ENCODE results near the gene ATP13A4.
"Not testable (repeated sequence)": the region's sequence is repeated elsewhere in the genome, so short reads cannot be mapped to it uniquely, and the experiment has no call there.

Gene ATP13A4

DNA sequence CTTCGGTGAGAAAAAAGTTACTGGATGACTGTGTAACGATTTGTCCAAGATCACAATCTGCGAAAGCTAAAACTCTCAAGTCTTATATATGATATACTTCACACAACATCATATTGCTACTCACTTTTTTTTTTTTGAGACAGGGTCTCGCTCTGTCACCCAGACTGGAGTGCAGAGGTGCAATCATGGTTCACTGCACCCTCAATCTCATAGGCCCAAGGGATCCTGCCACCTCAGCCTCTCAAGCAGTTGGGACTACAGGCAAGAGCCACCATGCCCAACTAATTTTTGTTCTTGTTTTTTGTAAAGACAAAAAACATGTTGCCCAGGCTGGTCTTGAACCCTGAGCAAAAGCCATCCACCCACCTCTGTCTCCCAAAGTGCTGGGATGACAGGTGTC lies 5.4 kb upstream of the ATP13A4 start:
- FAIRE-seq, result no peak

DNA sequence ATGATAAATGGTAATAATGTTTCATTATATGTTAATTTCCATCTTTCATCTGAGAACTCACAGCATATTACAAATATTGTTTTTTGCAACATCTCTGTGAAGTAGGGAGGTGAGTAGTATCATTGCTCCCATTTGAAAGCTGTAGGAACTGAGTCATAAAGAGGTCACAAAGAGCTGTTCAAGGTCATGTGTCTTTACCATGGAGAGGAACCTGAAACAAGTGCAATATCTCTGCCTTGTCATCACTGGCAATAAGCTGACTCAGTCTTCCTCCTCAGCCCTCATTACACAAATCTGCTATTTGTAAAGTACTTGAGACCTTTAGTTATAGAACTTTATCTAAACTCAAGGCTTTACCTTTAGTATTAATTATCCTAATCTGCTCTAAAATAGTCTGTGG lies 4.4 kb upstream of the ATP13A4 start:
- no peak for FAIRE-seq

DNA sequence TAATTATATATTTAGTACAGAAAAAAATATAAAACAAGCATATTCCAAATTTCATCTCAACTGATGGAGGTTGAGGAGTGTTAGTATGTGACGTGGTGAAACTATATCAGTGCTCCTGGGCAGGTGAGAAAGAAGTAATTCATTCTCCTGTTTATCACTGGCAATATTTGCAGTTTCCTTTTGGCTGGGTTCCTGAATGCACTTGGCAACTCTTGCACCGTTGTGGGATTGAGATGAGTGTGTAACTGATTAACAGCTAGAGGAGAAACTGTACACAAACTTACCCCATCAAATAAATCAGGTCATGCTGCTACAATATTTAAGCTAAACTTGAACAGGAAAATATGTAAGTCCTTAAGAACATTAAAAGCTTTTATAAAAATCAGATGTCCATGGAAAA lies 2.1 kb upstream of the ATP13A4 start:
- no peak for FAIRE-seq

DNA sequence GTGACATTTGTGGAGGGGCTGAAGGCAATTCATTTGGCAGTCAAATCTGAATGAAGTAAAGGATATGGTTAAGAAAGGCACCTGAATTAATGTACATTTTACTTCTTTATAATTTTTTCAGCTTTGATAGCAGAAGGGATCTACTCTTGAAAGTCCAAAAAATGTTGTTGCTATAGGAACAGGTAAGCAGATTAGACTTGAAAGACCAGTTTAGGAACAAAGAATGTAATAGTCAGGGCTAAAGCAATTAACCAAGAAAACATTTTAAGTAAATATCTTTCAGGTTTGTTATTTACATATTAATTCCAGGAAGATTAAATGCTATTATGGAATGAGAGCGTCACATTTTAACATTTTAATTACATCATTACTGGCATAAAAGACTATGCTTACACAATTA lies 1.1 kb downstream of the ATP13A4 start:
- no peak for FAIRE-seq

DNA sequence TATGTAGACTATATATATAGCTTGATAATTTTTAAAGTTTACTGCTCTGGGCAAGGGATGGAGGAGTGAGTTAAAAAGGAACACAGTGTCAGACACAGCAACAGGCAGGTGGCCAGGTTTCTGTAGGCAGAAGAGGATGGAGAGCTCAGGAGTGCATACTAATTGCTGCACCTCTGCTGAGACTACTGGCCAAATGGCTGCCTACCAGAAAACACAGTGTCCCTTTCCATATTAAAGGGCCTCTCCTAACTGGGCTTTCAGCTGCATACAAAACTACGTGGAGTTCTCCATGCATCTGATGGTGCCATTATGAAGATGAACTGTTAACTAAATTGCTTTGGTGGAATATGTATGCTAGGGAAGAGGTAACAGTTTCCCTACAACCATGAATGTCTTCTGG lies 1.8 kb downstream of the ATP13A4 start:
- no peak for FAIRE-seq

DNA sequence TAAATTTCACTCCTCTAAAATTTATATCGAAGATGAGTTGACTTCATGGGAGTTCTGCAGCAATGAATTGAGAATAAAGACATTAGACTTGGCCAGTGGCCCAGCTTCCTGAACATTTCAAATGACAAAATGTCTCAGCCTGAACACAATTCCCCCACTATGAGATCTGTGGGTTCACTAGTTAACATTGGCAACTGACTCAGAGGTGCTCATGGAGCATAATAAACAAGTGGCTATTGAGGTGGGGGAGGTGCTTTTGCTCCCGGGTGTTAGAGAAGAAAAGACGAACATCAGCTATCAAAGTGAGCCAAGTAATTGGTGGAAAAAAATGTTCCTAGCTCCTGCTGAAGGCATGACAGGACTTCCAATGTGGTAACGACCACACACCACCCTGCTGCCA lies 6.3 kb downstream of the ATP13A4 start:
- no peak for FAIRE-seq

DNA sequence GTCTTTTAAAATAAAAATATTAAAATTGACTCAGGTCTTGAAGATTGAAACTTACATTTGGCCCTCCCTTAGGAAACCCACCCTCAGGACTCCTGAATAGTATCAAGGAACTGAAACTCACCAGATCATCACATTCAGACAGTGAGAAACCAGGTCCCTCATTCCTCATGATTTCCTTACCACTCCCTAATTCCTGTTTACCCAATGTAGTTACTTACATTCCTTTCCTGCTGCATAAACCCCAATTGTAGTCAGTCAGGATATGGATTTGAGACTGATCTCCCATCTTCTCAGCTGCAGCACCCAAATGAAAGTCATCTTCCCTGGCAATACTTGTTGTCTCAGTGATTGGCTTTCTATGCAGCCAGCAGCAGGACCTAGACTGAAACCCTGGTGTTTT lies 8.6 kb downstream of the ATP13A4 start:
- FAIRE-seq, result no peak

DNA sequence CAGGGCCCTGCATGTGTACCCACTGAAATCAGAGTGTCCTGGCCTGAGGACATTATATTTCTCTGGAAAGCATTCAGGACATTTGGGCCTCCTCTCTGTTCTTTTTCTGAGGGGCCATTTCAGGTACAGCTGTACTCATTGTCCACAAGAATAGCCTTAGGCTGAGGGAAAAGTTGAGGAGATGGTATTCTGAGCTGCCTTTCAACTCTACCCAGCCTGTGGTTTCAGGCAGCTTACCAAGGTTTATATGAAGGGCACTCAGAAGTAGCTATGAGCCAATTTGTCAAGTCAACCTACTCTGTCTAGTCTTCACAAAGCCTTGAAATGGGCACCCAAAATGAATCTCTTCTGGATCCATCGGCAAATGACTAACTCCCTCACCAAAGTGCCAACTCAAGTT lies 9.4 kb downstream of the ATP13A4 start:
- FAIRE-seq, result no peak

DNA sequence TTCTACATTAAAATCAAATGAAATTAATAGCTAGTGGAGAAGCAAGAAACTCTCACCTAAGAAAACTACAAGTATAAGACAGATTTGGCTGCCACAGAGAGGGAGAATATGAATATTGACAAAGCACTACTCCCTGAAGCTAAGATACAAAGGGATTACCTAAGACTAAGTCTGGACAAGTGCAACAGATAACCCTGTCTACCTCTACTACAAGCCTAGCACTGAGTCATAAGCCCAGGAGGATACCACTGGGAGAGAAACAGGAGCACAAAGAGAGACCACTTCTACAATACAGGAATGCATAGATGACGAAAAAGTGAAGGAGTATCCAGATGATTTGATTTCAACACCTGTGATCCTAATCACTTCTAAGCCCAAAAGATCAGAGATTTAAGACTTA lies 10.4 kb downstream of the ATP13A4 start:
- no peak for FAIRE-seq

DNA sequence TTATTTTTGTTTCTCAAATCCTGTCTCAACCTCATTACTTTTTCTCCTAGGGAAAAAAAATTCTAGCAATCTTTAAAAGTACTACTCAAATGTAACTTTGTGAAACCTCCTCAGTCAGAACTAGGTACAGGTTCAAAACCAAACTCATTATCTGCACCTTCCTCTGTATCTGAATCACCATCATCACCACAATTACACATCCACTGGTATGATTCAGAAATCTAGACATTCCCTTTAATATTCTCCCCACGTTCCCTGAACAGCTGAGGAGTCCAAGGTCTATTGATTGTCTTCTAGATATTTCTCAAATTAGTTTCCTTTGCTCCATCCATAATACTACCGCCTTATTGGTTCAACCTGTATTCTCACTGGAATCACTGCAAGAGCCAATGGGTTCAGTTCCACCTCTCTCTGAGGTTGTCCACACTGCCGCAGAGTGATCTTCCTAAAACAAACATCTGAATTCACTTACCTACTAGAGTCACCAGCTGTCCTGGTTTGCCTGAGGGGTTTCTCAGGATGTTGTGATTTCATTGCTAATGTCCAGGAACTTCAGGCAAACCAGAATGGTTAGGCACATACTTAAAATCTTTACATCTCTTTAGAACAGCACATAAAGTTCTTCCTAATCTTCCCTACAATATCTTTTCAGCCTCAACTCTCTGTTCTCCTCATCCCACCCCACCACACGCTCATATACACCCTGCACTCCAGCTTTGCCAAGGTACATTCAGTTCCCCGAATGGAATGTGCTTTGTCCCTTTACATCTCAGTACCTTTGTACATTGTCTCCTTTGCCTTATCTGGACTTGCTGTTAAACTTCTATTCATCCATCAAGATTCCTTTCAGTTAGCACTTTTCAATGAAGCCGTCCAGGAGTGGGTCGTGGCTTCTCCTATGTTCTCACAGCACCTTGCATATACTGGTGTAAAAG lies 24.2 kb downstream of the ATP13A4 start:
- no peak for FAIRE-seq

DNA sequence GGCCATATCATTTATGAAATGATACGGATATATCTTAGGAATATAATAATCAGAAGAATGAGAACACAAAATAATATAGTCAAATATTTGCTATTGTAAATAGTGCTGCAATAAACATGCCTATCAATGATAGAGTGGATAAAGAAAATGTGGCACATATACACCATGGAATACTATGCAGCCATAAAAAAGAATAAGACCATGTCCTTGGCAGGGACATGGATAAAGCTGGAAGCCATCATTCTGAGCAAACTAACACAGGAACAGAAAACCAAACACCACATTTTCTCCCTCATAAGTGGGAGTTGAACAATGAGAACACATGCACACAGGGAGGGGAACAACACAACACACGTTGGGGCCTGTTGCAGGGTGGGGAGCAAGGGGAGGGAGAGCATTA lies 28.6 kb downstream of the ATP13A4 start:
- FAIRE-seq, result not testable (repeated sequence)

DNA sequence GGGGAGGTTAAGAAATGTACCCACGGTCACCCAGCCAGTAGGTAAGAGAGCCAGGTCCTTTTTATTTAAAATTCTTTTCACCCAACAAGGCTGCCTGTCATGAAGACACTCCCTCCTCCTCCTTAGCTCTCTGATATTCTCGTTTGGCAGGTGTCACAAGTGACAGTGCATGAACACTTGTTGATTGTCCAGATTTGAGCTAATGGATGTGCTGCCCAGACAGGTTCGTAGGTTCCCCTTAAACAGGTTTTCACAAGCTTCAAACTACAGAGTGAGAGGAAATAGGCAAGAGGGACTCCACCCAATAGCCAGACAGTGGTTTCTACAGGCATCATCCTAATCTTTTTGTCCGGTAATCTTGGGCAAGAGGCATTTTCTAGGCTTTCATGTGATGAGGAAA lies 32.2 kb downstream of the ATP13A4 start:
- no peak for FAIRE-seq

DNA sequence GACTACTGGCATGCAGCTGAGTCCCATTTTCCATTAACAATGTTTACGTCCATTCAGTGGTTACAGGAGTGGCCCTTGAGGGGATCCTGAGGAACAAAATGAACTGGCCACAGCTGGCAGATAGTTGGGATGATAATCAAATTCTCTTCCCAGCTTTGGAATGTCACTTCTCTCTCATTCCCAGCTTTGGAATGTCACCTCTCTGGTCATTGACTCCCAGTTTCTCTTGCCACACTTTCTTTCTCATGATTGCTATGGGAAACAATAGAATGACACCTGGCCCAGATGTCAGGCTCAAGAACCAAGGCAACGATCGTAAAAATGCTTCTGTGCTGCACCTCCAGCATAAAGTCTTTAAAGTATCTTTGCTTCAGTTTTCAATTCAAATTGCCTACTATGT lies 34.0 kb downstream of the ATP13A4 start:
- FAIRE-seq, result no peak

DNA sequence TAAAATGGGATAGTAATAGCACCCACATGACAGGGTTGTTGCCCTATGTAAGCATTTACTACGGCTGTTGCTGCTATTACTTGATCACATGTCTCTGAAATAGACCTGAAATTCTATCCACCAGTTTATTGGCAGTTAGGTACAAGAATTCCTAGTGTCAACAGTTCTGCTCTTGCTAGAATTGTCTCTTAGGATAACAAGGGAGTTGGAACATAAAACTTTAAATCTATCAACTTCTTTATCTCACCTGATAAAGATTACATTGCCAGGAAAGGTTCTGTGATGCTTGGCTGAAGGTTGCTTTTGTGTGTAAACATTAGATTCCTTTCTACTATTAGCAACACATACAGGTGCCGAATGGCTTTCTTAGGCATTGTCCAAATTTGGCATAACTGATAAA lies 38.7 kb downstream of the ATP13A4 start:
- no peak for FAIRE-seq

DNA sequence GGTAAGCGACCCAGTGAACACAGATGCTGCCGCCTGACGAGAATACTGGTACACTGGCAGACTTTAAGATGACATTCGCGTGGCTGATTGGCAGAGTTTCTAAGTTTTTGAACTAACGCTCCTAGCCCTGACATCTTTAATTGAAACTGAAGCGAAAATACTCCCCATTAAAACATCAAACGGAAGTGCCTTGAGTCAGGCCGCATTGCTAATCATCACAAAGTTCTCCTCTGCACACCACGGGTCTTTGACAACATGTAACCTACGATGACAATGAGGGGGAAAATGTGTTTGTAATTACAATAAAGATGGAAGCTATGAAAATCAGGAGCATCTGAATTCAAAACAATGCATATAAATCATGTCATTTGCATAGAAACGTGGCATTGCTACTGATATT lies 44.5 kb downstream of the ATP13A4 start:
- no peak for FAIRE-seq

DNA sequence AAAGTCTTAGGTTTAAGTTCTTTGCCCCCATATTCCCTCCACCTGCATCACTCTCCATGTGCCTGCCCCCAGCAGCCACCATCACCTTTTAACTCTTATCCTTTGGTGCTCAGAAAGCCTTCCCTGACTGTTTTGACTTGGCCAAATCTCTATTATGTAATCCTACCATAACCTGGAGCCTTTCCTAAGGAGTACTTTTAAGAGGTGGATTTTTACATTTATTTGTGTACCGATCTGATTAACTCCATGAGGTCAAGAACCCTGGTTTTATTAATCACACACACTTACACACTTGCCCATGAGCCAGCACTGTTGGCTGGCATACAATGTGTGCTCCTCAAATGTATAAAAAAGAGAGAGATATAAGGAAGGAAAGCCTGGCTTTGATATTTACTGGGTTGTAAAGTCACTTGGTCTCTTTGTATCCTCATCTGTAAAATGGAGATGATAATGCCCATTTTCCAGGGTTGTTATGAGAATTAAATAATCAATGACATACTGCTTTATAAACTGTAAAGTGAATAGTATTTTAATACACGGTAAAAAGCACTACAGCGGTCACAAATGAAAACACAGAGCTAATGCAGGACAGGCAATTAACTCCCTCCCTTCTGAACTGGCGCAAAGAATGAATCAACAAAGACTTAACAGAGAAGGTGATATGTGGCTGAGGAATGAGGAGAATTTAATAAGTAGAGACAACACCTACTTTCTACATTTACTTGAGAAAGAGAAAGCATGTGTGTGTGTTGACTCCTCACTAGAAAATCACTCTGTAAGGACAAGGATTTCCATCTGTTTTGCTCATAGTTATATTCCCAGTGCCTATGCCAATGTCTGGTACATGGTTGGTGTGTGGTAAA lies 45.4 kb downstream of the ATP13A4 start:
- FAIRE-seq, result no peak

DNA sequence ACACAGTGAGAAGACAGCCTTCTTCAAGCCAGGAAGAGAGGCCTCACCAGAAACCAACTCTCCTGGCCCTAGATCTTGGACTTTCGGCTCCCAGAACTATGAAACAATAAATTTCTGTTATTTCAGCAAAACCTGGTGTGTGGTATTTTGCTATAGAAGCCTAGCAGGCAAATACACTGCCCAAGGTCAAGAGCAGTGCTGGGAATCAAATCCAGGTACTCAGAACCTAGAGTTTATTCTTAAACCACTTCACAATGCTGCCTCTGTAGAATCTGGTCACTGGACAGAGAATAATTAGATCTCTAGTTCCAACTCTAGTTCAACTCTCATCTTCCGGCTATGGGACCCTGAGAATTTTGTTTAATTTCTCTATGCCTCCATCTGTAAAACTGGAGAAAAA lies 46.6 kb downstream of the ATP13A4 start:
- FAIRE-seq, result no peak

DNA sequence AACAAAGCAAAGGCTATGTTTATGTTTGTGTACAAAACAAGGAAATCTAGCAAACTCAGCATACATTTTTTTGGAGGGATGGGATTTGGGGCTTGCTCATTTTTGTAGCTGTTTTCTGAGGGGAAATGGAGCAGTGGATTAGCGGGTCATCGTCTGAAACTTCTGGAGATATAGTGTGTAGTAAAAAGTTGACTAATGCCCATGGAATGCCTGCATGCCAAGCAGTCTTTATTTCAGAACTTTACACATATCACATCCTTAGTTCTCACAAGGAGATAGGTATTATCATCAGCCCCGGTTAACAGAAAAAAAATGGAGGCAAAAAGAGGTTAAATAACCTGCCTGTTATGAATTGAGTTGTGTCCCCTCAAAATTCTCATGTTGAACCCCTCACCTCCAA lies 47.1 kb downstream of the ATP13A4 start:
- no peak for FAIRE-seq

DNA sequence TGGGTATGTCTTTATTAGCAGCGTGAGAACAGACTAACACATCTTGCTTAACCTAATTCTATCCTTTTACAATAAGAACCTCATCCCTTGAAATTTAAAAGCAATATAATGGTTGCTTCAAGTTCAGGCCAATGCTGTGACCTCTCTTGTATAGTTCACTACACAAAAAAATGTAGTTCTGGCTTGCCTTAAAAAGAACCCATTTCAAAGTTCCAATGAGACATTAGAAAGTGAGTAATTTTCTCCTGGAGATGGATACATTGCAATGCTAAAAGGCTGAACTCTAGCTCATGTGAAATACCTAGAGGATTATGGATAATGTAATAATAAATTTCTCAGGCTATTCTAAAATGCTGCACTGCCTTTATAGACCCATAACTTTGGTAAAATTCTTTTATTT lies 47.8 kb downstream of the ATP13A4 start:
- no peak for FAIRE-seq

DNA sequence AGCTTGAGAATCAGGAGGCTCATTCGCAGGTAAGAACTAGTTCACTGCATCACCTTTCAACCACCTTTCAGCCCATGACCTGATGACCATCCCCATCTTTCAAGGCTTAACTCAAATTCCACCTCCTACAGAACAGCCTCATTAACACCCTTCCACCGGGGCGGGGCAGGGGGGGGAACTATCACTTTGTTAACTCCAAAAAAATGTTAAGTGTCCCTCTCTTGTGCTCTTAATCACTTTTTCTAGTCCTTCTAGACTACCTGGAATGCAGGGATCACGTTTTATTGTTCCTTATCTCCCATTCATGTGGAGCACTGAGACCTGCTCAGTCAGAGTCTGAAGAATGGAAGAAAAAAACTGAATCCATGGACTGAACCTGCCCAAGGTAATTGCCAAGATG lies 51.8 kb downstream of the ATP13A4 start:
- FAIRE-seq, result no peak

DNA sequence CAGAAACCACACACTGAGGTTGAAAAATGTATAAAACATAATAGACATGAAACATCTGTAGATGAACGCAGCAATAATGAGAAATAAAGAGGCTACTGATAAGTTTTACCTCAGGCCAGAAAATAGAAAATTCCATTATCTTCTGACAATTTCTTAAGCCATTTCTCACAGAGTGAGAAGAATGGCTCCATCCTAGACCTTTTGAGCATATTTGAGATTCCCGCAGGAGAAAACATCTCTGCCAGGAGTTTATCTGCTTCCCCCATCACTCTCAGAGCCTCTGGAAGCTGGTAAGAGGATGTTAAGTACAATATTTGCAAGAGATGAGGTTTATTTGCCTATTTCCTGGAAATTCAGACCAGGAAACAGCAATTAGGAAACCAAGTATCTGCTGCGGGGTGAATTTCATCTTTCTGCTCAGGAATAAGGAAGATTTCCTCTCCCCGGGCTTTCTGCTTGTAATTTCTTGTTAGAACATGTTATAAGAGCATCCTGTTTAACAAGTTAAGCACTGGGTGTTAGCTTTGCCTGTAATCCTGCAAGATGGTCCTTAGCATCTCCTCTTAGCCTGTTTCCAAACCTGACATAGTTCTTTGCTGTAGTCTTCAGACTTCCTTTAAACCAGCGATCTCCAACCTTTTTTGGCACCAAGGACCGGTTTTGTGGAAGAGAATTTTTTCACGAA lies 54.8 kb downstream of the ATP13A4 start:
- FAIRE-seq, result no peak

DNA sequence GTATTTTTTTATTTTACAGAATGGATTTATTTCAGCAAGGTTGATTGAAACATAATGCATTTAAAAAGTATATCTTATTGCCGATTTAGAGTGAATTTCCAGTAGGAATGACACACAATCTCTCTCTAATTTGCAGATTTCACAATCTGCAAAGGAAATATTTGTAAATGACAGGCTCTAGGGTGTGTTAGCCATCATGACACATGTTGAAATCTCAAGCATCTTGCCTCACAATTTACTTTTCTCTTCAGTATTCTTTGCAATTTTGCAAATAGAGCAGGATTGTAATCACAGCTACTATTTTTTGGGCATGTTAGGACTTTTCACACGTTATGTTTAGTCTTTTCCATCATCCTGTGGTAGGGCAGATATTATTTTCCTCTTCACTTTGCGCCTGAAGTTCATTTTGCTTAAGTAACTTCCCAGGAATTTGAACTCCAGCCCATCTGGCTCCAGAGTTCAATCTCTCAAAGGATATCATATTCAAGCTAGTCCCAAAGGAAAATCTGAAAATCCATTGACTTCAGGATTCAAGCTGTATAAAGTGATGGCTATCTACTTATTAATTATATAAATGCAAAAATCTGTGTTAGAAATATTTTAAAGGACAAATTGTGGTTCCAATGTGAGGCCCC lies 55.4 kb downstream of the ATP13A4 start:
- FAIRE-seq, result no peak

DNA sequence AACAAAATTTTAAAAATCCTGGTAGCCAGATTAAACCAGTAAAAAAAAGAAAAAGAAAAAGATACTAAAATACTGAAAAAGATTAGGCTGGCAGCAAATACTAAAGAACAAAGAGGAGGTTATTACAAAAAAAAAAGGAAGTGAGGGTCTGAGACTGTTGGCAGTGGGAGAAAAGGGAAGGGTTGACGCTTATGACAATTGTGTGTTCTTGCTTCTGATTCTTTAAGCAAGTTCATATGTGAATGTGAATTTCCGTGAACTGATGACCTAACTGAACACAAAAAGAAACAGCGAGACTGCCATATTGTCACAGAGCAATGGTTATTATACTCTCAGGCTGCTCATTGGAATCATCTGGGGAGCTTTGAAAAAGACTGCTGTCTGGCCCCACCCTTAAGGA lies 56.5 kb downstream of the ATP13A4 start:
- no peak for FAIRE-seq
